Ovary (tissue), 3 donors: ENCODE measurements around the gene IQCK.

ENCODE experiments used
- CTCF ChIP-seq, 3 donors: fragments of 450-650 bp in 2 of 3; fragments of 200-600 bp in 1 of 3; IDR thresholded peaks; one replicate each; pipeline versions ENCODE4 v1.5.1 to v1.8.0; 2016 to 2022; ENCODE audit warnings: antibody characterized with exemption in 3 of 3, mild to moderate bottlenecking in 1 of 3
- POLR2A ChIP-seq: fragments of 450-650 bp; IDR thresholded peaks from one replicate; pipeline ENCODE4 v1.6.1; 2017; ENCODE audit warnings: antibody characterized with exemption, mild to moderate bottlenecking, moderate library complexity
- donor health status: DM: no; HTN: no; CAD: no.

GRCh38 chr16:19766988-19767387 lies 48.9 kb downstream of the IQCK start:
- TF ChIP-seq POLR2A (no peak), CTCF (IDR thresholded peaks at IDR 0.05) (no peak)
